DMS 273 (cell line): ENCODE data around the gene PAM16.

Experiments
- DNase-seq: peaks from one replicate; lab custom pipeline; 2025; ENCODE audit not compliant: unreplicated experiment; lab: John Stamatoyannopoulos, UW

The PAM16 gene

GRCh38 chr16:4321286-4322120 is 29.6 kb downstream of the PAM16 start:
- no peak for DNase-seq

GRCh38 chr16:4320571-4321137 is 30.5 kb downstream of the PAM16 start:
- no peak for DNase-seq

- no peak for DNase-seq
Measured at GRCh38 chr16:4319454-4320421, 31.4 kb downstream of the PAM16 start.

- DNase-seq: no peak
Measured at GRCh38 chr16:4318967-4319366, 32.2 kb downstream of the PAM16 start.

DNA sequence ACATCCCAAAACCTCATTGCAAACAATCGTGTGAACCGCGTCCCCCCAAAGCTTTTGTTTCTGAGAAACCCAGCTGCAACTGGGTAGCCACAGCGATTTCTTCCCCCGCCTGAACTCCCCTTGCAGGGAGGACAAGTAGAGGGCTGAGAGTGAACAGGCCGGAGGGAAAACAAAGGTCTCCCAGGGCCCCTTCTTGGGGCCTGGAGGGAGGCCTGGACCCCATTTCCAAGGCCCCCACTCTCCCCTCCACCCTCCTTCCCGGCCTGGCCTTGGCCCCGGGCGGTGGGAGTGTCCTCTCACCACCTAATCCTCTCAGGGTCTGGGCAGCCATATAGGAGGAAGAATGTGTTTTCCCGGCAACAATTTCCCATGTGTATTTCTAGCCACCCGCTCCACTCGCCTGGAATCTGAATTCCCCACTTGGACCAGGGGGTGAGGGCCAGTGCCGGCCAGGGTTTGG is 32.6 kb downstream of the PAM16 start:
- DNase-seq: no peak

GRCh38 chr16:4317532-4318450 is 33.3 kb downstream of the PAM16 start:
- DNase-seq: no peak

GRCh38 chr16:4316864-4317531 is 34.1 kb downstream of the PAM16 start:
- no peak for DNase-seq

- peak; percentile 76 for DNase-seq
Measured at GRCh38 chr16:4316108-4316863, 34.8 kb downstream of the PAM16 start.

GRCh38 chr16:4315186-4316107 is 35.7 kb downstream of the PAM16 start, which contains the start of gene GLIS2:
Gene GLIS2 (plus strand): TSS chr16:4316067. CDS start chr16:4332281, 16,214 bp downstream.
- peak; percentile 87 for DNase-seq

- peak; percentile 75 for DNase-seq
Measured at GRCh38 chr16:4314532-4315185, 36.5 kb downstream of the PAM16 start.

GRCh38 chr16:4313563-4314531 is 37.3 kb downstream of the PAM16 start:
- DNase-seq: peak; percentile 54

GRCh38 chr16:4309833-4310266 is 41.3 kb downstream of the PAM16 start:
- peak; percentile 83 for DNase-seq

GRCh38 chr16:4309102-4309832 is 41.9 kb downstream of the PAM16 start:
- no peak for DNase-seq

DNA sequence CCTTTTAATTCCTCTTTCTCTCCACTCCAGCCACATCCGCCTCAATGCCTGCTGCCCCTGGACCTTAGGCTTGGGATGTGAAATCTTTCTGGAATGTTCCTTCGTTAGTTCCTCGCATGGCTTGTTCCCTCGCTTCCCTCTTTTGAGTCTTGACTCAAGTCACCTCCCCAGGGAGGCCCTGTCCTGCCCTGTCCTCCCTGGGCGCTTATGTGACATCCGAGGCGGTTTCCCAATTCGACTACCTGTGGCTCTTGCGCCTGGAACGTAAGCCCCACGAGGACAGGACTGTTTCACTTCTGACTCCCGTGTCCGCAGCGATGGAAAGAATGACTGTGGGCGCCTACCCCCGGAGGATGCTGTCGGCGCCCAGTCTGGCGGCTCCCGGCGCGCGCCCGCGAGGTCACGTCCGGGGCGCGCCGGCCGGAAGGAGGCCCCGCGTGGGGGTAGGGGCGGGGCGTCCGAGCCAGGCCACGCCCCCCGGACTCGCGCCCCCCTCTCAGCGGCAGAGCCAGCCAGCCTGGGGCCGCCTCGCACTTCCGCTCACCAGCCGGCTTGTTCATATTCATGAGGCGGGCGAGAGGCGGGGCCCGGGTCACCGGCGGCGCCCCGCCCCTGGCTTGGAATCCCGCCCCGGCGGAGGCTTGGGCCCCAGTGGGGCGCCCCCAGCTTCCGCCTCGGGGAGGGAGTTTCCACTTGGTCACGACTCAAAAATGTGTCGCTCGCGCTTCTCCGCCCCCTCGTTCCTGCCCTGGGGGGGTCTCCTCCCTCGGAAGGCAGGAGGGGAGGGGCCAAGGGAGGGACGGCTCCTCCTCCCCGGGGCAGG is 43.7 kb downstream of the PAM16 start:
- peak; percentile 83 for DNase-seq
